GM18508 (cell line): ENCODE data around the gene TRERF1.

ENCODE experiments used
- ATAC-seq: cut with Tn5 transposase; IDR thresholded peaks from one replicate; pipeline ENCODE4 v1.9.1; 2021; ENCODE audit warnings: moderate number of reproducible peaks; ENCODE audit not compliant: insufficient read depth, unreplicated experiment

TRERF1 gene

DNA sequence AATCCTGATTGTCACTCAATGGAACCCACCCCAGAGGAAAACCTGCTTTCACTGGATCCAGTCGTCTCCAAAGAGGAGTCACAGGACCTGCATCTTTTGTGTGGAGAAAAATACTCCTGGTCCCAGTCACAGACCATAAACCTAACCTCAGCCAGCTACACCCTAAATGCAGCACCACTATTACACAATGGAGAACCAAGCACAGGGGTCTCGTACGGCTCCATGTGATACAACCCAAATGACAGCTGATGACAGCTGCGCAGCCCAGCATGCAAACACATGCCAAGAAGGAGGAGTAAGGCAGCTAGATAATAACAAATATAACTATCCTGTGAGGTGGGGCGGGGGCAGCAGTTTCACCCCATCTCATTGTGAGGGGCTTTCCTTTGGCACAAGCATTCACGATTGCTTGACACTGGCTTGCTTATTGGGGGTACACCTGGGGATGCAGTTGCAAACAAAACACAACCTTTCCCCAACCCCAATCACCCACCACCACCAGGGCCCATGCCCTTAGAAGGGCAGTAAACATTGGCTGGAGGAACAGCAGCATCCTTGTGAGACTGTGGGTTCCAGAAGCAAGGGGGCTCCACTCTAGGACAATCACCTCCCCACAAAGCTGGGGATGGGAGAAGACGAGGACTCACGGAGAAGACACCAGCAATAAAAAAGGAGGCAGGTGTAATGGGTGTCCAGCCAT is 51.5 kb downstream of the TRERF1 start:
- no peak for ATAC-seq

DNA sequence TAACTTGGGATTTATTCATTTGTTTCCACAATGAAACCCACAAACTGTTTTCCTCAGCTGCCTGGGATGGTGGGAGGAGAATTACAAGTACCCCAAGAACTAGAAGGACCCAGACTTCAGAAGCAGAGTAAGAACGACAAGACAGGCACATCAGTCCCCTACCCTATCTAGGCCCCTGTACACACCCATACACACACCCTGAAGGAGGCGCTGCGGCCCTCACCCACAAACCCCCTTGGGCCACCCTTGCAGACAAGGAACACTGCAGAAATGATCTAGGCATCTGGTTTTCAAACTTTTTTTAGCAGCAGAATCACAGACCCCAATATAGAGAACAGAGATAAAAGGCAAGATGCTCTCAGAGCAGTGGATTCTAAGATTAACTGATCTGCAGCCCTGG is 55.0 kb downstream of the TRERF1 start:
- no peak for ATAC-seq

DNA sequence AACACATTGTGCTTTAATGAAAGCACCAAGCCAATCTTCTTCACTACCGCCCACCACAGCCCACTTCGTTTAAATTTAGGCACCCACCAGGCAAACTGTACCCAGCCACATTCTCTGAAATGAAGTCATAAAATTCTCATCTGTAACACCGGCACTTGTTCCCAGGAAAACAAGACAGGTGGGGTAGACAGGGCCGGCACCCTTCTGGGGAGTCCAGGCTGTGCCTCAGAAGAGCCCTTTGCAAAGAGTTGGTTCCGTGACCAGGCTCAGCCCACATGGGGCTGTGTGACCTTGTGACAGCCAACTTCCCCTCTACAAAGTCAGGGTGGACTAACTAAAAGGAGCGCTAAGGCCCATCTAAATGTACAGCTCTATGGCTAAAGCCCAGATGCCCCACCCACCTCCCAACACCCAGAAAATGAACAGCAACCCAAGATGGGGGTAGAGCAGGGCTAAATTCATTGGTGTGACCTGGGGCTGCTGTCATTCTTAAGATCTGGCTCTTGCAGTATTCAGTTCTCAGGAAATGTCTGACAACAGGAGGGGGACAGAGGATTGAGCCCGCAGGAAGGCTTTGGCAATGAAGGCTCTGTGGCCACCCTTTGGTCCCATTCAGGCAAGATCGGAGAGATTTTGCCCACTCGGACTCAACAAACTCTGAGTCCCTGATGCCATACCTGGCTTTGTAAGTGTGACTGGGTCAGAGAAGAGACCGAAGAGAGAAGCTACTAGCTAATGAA is 56.7 kb downstream of the TRERF1 start:
- no peak for ATAC-seq

DNA sequence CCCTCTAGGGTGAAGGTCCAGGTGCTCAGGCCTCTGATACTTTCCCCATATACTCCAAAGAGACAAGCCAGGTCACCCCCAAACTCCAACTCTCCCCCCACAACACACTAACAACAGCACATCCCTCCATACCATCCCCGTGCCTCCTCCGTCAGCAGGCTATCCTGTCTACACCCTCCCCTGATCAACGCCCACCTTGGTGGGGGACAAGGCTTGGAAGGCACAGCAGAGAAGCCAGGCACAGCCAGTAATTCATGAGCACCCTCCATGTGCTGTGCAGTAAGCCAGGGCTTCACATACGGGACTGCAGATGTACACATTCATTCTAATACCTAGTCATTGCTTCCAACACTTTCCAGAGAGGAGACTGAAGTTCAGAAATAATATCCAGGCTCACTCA is 57.6 kb downstream of the TRERF1 start:
- no peak for ATAC-seq

DNA sequence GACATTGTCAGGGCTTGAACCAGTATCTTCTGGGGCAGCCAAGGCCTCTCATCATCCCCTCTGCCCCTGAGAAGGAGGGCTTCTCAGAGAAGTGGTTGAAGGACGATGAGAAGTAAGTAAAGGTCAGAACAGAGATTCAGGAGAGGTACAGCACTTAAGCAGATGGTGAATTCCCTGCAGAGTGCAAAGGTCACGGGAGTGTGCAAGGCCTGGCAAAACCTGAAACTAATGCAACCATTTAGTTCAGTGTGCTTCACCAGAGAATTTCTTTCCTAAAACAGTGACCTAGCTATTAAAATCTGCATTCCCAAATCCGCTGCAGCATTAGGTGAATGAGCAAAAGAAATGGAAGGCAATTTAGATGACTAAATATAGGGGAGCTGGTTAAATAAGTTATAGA is 58.4 kb downstream of the TRERF1 start:
- no peak for ATAC-seq

DNA sequence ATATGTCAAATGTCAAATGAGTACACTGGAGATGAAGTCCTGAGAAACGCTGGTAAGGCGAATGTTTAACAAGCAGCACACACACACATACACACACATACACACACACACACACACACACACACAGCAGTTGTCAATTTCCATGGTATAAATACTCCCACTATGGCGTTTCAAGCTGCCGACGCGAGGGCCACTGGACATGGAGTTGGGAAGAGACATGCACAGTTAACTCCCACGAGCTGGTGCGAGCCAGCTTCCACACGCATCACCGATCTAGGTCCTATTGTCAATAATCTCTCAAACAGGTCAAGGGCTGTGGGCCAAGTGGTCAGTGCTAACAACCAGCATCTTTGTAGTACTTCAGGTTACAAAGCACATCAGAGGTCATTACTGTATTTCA is 58.9 kb downstream of the TRERF1 start:
- no peak for ATAC-seq

DNA sequence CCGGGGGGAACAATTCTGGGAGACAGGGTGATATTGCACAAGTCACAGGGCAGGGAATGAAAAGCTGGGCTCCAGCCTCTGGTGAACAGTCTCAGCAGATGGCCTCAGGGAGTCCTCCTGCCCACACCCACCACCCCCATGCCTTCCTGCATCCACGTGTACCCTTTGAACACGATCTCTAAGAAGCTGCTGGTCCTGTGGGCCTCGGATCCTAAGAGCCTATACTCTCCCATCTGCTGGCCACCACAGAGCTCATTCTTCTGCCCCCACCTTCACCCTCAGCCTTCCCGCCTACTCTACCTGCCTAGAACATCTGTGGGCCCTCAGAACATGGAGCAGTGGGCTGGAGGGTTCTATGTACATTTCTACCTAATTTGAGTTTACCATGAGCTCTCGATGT is 60.3 kb downstream of the TRERF1 start:
- no peak for ATAC-seq

DNA sequence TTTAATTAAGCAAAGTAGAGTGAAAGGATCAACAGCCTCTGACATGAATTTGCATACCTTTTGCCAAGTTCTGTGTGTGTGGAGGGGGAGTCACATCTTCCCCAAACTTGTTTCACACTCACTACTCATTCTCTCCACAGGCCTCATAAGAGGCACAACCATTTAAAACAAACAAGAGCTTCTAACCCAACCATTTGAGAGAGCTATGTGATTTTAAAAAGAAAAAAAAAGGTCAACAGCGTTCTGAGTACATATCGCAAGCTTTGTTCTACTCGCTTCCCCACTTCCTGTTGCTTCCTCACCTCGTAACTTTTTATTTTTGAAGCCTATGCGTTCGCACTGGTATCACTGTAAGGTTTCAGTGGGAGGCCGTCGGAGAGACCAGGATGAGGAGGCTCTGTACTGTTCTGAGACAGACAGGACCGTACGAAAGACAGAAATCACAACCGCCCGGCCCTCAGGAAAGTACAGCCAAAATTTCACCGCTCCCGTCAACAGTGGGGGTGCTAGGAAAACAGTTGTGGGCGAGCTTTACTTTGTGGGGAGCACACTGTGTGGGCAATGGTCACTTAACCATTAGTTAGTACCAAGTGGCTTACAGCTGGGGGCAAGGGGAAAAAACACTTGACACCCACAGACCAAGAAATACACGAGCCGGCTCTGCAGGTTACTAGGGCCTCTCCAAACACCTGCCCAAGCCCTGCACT is 61.3 kb downstream of the TRERF1 start:
- no peak for ATAC-seq

DNA sequence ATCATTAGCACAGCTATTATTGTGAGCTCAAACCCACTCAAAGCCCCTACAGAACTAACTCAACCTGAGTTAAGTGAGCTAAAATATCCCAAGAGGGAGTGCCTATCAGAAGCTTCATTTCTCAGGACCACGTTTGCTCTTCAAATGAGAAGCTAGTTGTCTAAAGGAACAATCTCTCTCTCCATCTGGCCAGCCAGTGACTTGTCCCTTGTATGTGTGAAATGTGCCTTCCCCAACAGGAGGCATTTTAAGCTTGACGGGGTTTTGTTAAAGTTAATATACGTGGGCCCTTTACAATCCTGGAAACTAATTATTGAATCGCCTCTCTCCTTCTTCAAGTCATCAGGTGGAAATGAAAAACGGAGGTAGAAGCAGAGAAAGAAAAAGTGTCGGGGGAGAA is 62.0 kb downstream of the TRERF1 start:
- no peak for ATAC-seq

DNA sequence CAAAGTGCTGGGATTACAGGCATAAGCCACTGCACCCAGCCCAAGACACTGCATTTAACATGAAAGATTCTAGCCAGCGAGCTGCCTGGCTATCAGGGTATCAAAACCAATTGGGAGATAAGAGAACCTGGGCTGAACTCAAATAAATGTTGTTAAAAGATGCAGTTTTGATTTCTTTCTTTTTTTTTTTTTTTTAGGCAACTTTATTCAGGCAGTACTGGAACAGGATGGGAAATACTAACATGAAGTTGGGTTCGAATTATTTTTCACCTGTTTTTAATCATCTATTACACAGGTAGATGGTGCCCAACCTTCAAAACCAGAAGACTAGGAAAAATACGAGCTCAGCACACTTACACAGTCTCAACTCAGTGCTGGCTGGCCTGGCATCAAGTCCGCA is 63.7 kb downstream of the TRERF1 start:
- ATAC-seq = no peak

DNA sequence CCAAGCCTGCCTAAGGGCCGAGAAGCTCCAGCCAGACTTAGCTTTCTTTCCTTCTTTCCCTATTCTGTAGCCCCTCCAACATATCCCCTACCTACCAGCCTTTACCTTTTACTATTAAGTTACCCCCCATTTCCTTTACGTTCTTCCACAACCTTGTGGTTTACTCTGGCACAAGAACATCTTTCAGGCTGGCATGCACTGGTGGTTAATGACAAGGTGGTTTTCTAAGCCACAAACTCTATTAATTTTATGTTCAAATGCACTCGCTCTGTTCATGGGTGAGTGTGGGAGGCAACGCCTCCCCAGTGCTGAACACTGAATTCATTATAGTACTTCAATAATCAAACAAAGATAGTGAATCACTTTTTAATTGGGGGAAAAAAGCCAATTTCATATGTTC is 64.4 kb downstream of the TRERF1 start:
- ATAC-seq = no peak

DNA sequence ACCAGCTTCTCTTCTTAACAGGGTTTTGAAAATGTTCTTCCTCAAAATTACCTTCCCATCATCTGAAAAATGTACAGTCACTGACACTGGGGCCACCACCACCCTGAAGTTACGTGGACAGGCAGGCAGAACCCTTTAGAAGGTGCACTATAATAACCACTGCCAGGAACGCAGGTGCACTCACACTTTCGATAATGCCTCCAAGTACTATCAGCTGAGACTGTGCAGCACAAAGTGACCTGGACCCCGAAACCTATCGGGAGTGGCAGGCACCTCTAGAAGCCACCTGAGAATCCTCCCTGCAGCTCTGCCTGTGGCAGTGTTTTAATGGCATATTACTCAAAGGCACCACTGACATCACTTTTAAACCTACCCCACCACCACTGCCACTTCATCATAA is 66.4 kb downstream of the TRERF1 start:
- no peak for ATAC-seq

DNA sequence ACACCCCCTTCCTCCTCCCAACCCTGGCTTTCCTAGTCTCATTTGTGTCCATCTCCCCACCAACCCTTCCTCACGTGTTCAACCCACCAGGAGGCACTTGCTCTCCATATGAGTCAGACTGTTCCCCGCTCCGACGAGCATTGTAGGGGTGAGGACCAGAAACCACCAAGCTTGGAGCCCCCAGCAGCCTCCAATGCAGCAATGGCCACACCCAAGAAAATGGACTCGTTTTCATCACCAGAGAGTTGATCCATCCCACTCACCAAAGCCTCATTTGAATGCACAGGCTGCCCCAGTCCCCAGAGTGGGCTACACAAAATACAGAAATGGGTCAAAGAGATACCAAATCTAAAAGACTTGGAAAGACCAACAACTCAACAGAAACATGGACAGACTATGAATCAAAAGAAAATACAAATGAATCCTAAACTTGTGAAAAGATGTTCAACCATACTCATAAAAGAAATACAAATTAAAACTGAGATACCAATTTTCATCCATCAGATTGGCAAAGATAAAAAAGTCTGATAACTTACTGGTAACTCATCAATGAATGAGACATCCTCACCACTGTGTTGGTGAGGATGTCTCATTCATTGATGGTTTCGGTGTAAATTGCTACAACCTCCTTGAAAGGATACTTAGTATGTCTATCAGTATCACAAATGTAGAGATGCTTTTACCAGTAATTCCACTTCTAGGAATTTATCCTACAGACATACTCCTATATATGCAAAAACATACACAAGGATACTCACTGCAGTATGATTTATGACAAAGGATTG is 68.1 kb downstream of the TRERF1 start:
- no peak for ATAC-seq

DNA sequence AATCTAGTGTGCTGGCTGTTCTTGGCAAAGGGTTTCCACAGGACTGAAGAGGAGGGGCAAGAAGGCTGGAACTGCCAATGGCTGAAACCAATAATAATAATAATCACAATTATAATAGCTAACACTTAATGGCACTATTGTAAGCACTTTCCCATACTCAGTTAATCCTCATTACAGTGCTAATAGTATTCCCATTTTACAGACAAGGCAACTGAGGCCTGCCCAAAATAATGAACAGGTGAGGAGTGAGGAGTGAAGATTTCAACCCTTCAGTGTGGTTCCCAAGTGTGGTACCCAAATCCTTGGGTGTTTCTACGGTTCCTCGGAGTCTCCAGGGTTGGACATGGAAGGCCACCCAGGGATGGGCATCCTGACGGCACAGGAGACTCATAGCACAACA is 69.9 kb downstream of the TRERF1 start:
- no peak for ATAC-seq

DNA sequence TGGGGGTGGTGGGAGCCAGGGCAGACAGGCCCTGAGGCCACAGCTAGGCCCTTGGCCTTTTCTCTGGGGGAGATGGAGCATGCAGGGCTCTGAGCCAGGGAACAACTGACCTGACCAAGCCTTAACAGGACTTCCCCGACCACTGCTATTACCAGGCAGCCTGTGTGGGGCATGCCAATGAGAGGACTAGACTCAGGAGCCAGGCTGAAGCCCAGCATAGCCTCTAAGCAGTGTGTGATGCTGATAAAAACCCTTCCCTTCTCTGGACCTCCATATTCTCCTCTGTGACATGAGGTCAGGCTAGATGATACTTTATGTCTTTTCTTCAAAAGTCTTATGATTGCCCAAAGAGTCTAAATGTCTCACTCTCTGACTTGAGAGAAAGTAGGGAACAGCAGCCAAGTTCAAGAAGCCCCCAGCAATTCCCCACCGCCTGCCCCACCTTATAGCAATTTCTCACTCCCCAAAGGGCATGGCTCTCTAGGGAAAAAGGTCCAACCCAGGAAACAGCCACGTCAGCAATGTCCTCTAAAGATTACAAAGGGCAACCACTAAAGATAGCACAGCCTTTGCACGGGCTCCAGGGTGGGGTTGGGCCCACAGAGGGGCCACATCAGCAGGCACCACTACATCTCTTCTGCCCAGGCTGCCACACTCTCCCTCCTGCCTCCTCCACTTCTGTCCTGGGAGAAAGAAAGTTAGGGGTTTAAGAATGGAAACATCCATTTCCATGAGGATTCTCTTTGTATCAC is 71.3 kb downstream of the TRERF1 start:
- ATAC-seq = no peak

DNA sequence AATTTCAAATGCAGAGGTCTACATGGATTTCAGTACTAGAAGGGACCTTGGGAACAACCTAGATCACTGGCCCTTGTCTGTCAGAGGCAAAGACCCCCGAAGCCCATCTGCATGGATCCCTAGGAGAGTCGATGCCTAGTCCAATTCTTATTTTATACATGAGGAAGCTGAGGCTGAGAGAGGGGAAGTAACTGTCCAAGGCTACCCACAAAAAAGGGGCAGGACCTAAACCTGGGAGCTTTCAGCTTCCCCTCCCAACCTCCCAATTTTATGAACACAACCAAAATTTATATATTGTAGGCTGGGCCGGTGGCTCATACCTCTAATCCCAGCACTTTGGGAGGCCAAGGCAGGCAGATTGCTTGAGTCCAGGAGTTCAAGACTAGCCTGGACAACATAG is 73.2 kb downstream of the TRERF1 start:
- ATAC-seq = no peak

DNA sequence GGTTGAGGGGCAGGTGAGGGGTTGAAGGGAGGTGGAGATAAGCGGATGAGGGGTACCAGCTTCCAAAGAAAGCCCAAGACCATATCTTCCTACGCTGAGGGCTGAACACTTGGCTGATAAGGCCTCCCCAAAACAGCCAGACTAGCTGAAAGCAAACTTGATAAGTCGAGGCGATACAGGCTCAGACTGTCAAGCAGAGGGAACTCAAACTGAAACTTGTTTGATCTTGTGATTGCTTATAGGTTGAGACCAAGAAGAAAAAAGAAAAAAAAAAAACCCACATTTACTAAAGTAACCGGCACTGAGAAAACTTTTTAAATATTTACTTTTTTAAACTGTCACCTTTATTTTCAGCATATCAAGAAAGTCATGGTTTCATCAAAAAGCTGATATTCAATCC is 73.6 kb downstream of the TRERF1 start:
- ATAC-seq = no peak

DNA sequence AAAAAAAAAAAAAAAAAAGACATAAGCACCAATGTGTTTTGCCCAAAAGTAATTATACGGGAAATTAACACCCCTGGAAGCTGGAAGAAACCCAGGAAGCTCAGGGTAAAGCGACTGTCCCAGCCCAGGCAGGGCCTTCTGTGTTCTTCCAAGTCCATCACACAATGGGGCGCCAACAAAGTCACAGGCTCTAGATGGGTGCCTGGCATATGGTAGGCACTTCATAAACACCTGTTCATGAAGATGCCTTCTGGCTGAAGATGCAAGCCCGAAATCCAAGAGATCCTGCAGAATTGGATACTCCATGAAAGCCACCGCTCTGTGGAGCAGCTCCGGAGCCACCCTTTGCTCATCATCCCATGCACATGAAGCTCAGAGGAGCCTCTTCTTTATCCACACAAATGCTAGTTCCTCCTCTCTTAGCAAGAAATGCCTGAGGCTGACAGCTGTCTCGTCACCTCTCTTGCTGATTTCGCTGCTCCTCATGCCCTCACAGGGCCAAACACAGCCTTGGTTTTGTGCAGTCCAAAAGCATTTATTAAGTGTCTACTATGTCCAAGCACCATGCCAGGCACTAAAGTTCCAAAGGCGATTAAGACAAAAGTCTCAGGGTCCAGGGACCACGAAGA is 76.6 kb downstream of the TRERF1 start:
- ATAC-seq = no peak

DNA sequence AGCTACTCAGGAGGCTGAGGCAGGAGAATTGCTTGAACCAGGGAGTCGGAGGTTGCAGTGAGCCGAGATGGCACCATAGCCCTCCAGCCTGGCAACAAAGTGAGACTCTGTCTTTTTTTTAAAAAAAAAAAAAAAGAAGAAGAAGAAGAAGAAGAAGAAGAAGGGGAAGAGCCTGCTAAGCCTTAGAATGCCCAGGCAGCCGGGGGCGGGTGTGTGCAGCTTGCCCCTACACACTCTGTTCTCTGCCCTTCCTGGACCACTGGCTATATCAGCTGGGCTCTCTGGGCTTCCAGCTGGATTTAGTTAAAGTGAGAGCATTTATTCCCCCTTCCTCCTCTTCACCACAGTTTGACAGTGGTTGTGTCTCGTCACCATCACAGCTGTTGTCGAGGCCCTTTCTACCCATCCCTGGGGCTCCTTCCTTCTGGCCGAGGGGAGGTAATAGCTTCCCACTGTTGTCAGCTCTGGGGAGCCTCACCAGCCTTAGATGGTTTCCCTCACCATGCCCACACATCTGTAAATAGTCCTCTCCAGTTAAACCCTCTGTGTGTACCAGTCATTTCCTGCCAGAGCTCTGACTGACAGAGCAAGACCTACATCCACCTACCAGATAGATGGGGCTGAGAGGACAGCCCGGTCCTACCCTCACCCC is 77.6 kb downstream of the TRERF1 start:
- no peak for ATAC-seq
